Measurements from ENCODE around the gene MTARC2. TPM values are rescaled to one million over a fixed set of nuclear protein-coding genes. Genes with fewer than 3 reads are reported as not detected.

The MTARC2 gene
- total and polyA plus RNA-seq, 2 of the 13 experiments (the other 11 are each of a cell fraction or from before 2014, with no cell fraction given), result 8.5 to 10.1 TPM

- peak; percentile 65; the same call in 1 of the 2 replicates for TF ChIP-seq ZGPAT (CRISPR knock-in tag; IDR thresholded peaks at IDR 0.05)
- peak; percentile 70 for TF ChIP-seq ZNF414 (CRISPR knock-in tag; IDR thresholded peaks at IDR 0.05)
- no peak for TF ChIP-seq ZNF597 (CRISPR knock-in tag; IDR thresholded peaks at IDR 0.05)
- no peak for TF ChIP-seq MATR3 (CRISPR knock-in tag; IDR thresholded peaks at IDR 0.05)
- no peak for TF ChIP-seq ZFP90 (CRISPR knock-in tag; IDR thresholded peaks at IDR 0.05; ENCODE audit: borderline replicate concordance)
- TF ChIP-seq SIN3A (IDR thresholded peaks at IDR 0.05; ENCODE audit: borderline replicate concordance, low read depth, low read length), result 0 out of 2 replicates have a peak, but pooled peaks have one; percentile 35
- TF ChIP-seq ZNF792 (CRISPR knock-in tag; IDR thresholded peaks at IDR 0.05), result peak; percentile 30; the same call in 1 of the 2 replicates
- no peak for TF ChIP-seq ZNF550 (CRISPR knock-in tag; IDR thresholded peaks at IDR 0.05; ENCODE audit: borderline replicate concordance)
- peak; percentile 20 for TF ChIP-seq RBM22 (optimal IDR thresholded peaks at IDR 0.05; ENCODE audit: low read length)
- TF ChIP-seq ZBTB38 (CRISPR knock-in tag; IDR thresholded peaks at IDR 0.05), result peak; percentile 9; the same call in 1 of the 2 replicates
- TF ChIP-seq HNRNPUL1 (IDR thresholded peaks at IDR 0.05; ENCODE audit: low read depth, low read length), result no peak
- no peak for TF ChIP-seq ZNF274 (CRISPR knock-in tag; IDR thresholded peaks at IDR 0.05)
- peak; percentile 79; the same call in 1 of the 2 replicates for TF ChIP-seq SPEN (CRISPR knock-in tag; IDR thresholded peaks at IDR 0.05; ENCODE audit: low read depth)
- peak; percentile 55; the same call in 1 of the 2 replicates for TF ChIP-seq IKZF5 (CRISPR knock-in tag; IDR thresholded peaks at IDR 0.05)
- 0 out of 2 replicates have a peak, but pooled peaks have one; percentile 33 for TF ChIP-seq GATAD2A (CRISPR knock-in tag; IDR thresholded peaks at IDR 0.05)
- 0 out of 2 replicates have a peak, but pooled peaks have one; percentile 56 for TF ChIP-seq ZNF841 (CRISPR knock-in tag; IDR thresholded peaks at IDR 0.05; ENCODE audit: borderline replicate concordance)
- TF ChIP-seq SP2 (CRISPR knock-in tag; IDR thresholded peaks at IDR 0.05), result peak; percentile 42
- TF ChIP-seq RXRB (CRISPR knock-in tag; IDR thresholded peaks at IDR 0.05; ENCODE audit: borderline replicate concordance), result 0 out of 2 replicates have a peak, but pooled peaks have one; percentile 48
- TF ChIP-seq ZNF747 (CRISPR knock-in tag; IDR thresholded peaks at IDR 0.05; ENCODE audit: borderline replicate concordance), result no peak
- no peak for TF ChIP-seq SP1 (IDR thresholded peaks at IDR 0.05)
- TF ChIP-seq SP1 (CRISPR knock-in tag; IDR thresholded peaks at IDR 0.05), result peak; percentile 63
- TF ChIP-seq PREB (CRISPR knock-in tag; IDR thresholded peaks at IDR 0.05), result no peak
- TF ChIP-seq TRIM24 (CRISPR knock-in tag; IDR thresholded peaks at IDR 0.05), result no peak
- TF ChIP-seq PHF8 (CRISPR knock-in tag; IDR thresholded peaks at IDR 0.05), result peak; percentile 78
- TF ChIP-seq FLYWCH1 (CRISPR knock-in tag; IDR thresholded peaks at IDR 0.05), result no peak
- TF ChIP-seq ZNF263 (CRISPR knock-in tag; IDR thresholded peaks at IDR 0.05), result no peak
- no peak for TF ChIP-seq SMAD3 (CRISPR knock-in tag; IDR thresholded peaks at IDR 0.05)
Observed at GRCh38 chr1:220786337-220787068, 38.4 kb downstream of the MTARC2 start, which contains the start of gene MTARC1 (continued).

All from HepG2 (cell line).